Gastroesophageal sphincter (tissue), 3 donors: Measurements from ENCODE around the gene GLS2.

Experiments used
- CTCF ChIP-seq, 4 experiments: fragments of 200-600 bp in 2 of 4; fragments of 450-650 bp in 2 of 4; sonication (generic) in 1 of 4; IDR thresholded peaks; one replicate each; pipeline ENCODE4 v1.5.1; 2017 to 2019; ENCODE audit warnings: antibody characterized with exemption in 4 of 4, mild to moderate bottlenecking in 2 of 4, moderate library complexity in 2 of 4
- POLR2A ChIP-seq, 2 donors: fragments of 450-650 bp; IDR thresholded peaks; one replicate each; pipeline ENCODE4 v1.6.1; 2017; ENCODE audit warnings: antibody characterized with exemption in 2 of 2, mild to moderate bottlenecking in 2 of 2, moderate library complexity in 1 of 2

- TF ChIP-seq CTCF (IDR thresholded peaks at IDR 0.05) (no peak), POLR2A (IDR thresholded peaks at IDR 0.05) (no peak)
Observed at GRCh38 chr12:56454557-56454956, 33.4 kb downstream of the GLS2 start, which contains the start of gene MIP.
